Smooth muscle cell (in vitro differentiated cells): ENCODE results near the gene TGIF1. TPM values are rescaled to one million over a fixed set of nuclear protein-coding genes. Genes with fewer than 3 reads are reported as not detected.

Source experiments
- DNase-seq: peaks from one replicate; lab custom pipeline; 2025; ENCODE audit not compliant: unreplicated experiment; lab: John Stamatoyannopoulos, UW
- H2AFZ ChIP-seq: fragments of 200-600 bp; sonication (generic); 2 replicates; pipeline ENCODE4 v1.6.0; 2016; ENCODE audit warnings: antibody characterized with exemption, low read depth, mild to moderate bottlenecking
- H3F3A ChIP-seq: fragments of 200-600 bp; sonication (generic); 2 replicates; pipeline ENCODE4 v1.6.0; 2017; ENCODE audit warnings: antibody characterized with exemption, low read depth
- H3K27ac ChIP-seq: fragments of 200-600 bp; sonication (generic); 2 replicates; pipeline ENCODE4 v1.5.1; 2016; ENCODE audit warnings: low read depth, mild to moderate bottlenecking
- H3K27me3 ChIP-seq: fragments of 200-600 bp; sonication (generic); 2 replicates; pipeline ENCODE4 v1.6.1; 2016; ENCODE audit warnings: low read depth, mild to moderate bottlenecking
- H3K36me3 ChIP-seq: fragments of 200-600 bp; sonication (generic); 2 replicates; pipeline ENCODE4 v1.5.1; 2016; ENCODE audit warnings: low read depth
- H3K4me1 ChIP-seq: fragments of 200-600 bp; sonication (generic); 2 replicates; pipeline ENCODE4 v1.5.1; 2016; ENCODE audit warnings: low read depth
- H3K4me2 ChIP-seq: fragments of 200-600 bp; sonication (generic); 2 replicates; pipeline ENCODE4 v1.6.0; 2016; ENCODE audit warnings: mild to moderate bottlenecking
- H3K4me3 ChIP-seq: fragments of 200-600 bp; sonication (generic); 2 replicates; pipeline ENCODE4 v1.5.1; 2016; ENCODE audit warnings: mild to moderate bottlenecking
- H3K79me2 ChIP-seq: fragments of 200-600 bp; sonication (generic); 2 replicates; pipeline ENCODE4 v1.6.0; 2016; ENCODE audit warnings: low read depth, mild to moderate bottlenecking
- H3K9ac ChIP-seq: fragments of 200-600 bp; sonication (generic); 2 replicates; pipeline ENCODE4 v1.6.0; 2016; ENCODE audit warnings: low read depth
- H3K9me3 ChIP-seq: fragments of 200-600 bp; sonication (generic); replicated peaks from 2 replicates; pipeline ENCODE4 v1.5.1; 2016; ENCODE audit warnings: low read depth
- H4K20me1 ChIP-seq: fragments of 200-600 bp; sonication (generic); 2 replicates; pipeline ENCODE4 v1.6.0; 2016; ENCODE audit warnings: low read depth
- CTCF ChIP-seq: fragments of 200-600 bp; sonication (generic); IDR thresholded peaks from 2 replicates; pipeline ENCODE4 v1.5.1; 2017; ENCODE audit warnings: borderline replicate concordance, mild to moderate bottlenecking, antibody characterized with exemption; ENCODE audit not compliant: insufficient read depth, poor library complexity, severe bottlenecking
- WGBS: methylation state at CpG from one replicate; pipeline ENCODE4 v1.1.7; 2016; ENCODE audit warnings: low lambda C conversion rate; 5-methylcytosine and 5-hydroxymethylcytosine counted together
- polyA plus RNA-seq: library from polyadenylated mRNA; unstranded; fragments of >200 nt; fragmentation: Nextera tagmentation; extraction: Ambion mirVana; gene quantifications from 2 replicates; pipeline ENCODE4 v1.2.1, GENCODE V29; 2016
- total RNA-seq: library from RNA; depleted of rRNA; stranded (reverse); fragments of >200 nt; gene quantifications from 2 replicates; pipeline ENCODE4 v1.2.3, GENCODE V29; 2014

Gene TGIF1
- total and polyA plus RNA-seq, 2 experiments from 2014 or later: 96.7 to 165 TPM

- TF ChIP-seq CTCF: no peak
These were observed 44.6 kb downstream of the TGIF1 start for GRCh38 chr18:3494569-3494968.

GRCh38 chr18:3495691-3496430 lies 45.9 kb downstream of the TGIF1 start:
- Histone ChIP-seq H3K4me2 (no peak overlapping the region), H3K4me3 (no peak overlapping the region), H3K36me3 (no peaks in the 10 kb centered on the region), H3K9me3 (no peaks in the 10 kb centered on the region), H3K9ac (no peak overlapping the region), H3K27ac (no peak overlapping the region), H2AFZ (no peak overlapping the region), H3K27me3 (no peaks in the 10 kb centered on the region), H4K20me1 (no peaks in the 10 kb centered on the region), H3K79me2 (no peaks in the 10 kb centered on the region), H3F3A (no peaks in the 10 kb centered on the region), H3K4me1 (peaks cover 8% of the 10 kb centered on the region)
- TF ChIP-seq CTCF: no peak
- WGBS: 95% methylated on average over 7 of the region's 7 CpGs
- DNase-seq: no peak

More at GRCh38 chr18:3494569-3494968, 44.6 kb downstream of the TGIF1 start:
- H3K4me2 ChIP-seq: no peak overlapping the region
- H3K4me3 ChIP-seq: no peak overlapping the region
- no peak overlapping the region for H2AFZ ChIP-seq
- H3K4me1 ChIP-seq: peaks cover 3% of the 10 kb centered on the region
- no peaks in the 10 kb centered on the region for H4K20me1 ChIP-seq
- DNase-seq: no peak
- no peaks in the 10 kb centered on the region for H3K9me3 ChIP-seq
- H3K36me3 ChIP-seq: no peaks in the 10 kb centered on the region
- 89% methylated on average over 5 of the region's 5 CpGs for WGBS
- H3F3A ChIP-seq: no peaks in the 10 kb centered on the region
- no peaks in the 10 kb centered on the region for H3K27me3 ChIP-seq
- H3K27ac ChIP-seq: no peak overlapping the region
- H3K79me2 ChIP-seq: no peaks in the 10 kb centered on the region
- H3K9ac ChIP-seq: no peak overlapping the region

GRCh38 chr18:3498698-3499471 lies 48.9 kb downstream of the TGIF1 start:
- no peak for TF ChIP-seq CTCF
- Histone ChIP-seq H3K36me3 (no peaks in the 10 kb centered on the region), H3K27me3 (no peaks in the 10 kb centered on the region), H3K4me2 (peak overlapping the region; percentile 93), H3K27ac (no peak overlapping the region), H4K20me1 (no peaks in the 10 kb centered on the region), H3K9me3 (no peaks in the 10 kb centered on the region), H3K4me3 (peak overlapping the region; percentile 55), H2AFZ (peak overlapping the region; percentile 85), H3F3A (no peaks in the 10 kb centered on the region), H3K79me2 (no peaks in the 10 kb centered on the region), H3K9ac (no peak overlapping the region), H3K4me1 (peaks cover 8% of the 10 kb centered on the region)
- WGBS: 22% methylated on average over 33 of the region's 58 CpGs
- DNase-seq: peak; percentile 3
